Pancreas (tissue), 10 donors: Measurements from ENCODE around the gene BRI3. TPM values are rescaled to one million over a fixed set of nuclear protein-coding genes. Genes with fewer than 3 reads are reported as not detected.

Experiments used
- ATAC-seq, 4 donors: fragments of 200-7000 bp; cut with Tn5 transposase; one replicate each; pipeline versions ENCODE4 v1.8.0 to v1.9.1; 2020; ENCODE audit warnings: mild to moderate bottlenecking in 4 of 4, moderate library complexity in 4 of 4
- DNase-seq, 6 donors: peaks; one replicate each; pipeline ENCODE4 v3.0.0-alpha.2; 2020
- FAIRE-seq: peaks from 2 replicates; lab custom pipeline; 2012; peaks lifted over from hg19 to GRCh38; lab: Jason Lieb, UNC
- H3K27ac ChIP-seq, 4 donors: fragments of 200-600 bp; sonication (generic); 1 replicate in 3 of 4; 2 replicates in 1 of 4; pipeline versions ENCODE4 v1.5.0 to v1.8.0; 2020
- H3K27me3 ChIP-seq, 4 donors: fragments of 200-600 bp; one replicate each; pipeline ENCODE4 v1.8.0; 2021
- H3K36me3 ChIP-seq, 3 donors: fragments of 200-600 bp; sonication (generic) in 1 of 3; one replicate each; pipeline versions ENCODE4 v1.5.0 to v1.8.0; 2020 to 2021
- H3K4me1 ChIP-seq, 3 donors: fragments of 200-600 bp; one replicate each; pipeline ENCODE4 v1.8.0; 2021
- H3K4me3 ChIP-seq, 4 donors: fragments of 200-600 bp; sonication (generic) in 2 of 4; one replicate each; pipeline versions ENCODE4 v1.5.0 to v1.8.0; 2020 to 2021
- H3K9me3 ChIP-seq, 4 donors: fragments of 200-600 bp; one replicate each; pipeline ENCODE4 v1.8.0; 2021
- WGBS, 2 donors: extraction: QIAGEN DNeasy Blood & Tissue Kit; methylation state at CpG; one replicate each; pipeline ENCODE4 v1.1.7; 2013; 5-methylcytosine and 5-hydroxymethylcytosine counted together
- intact Hi-C, 3 donors: fragments of 100-400 bp; cut with DNase I; formaldehyde crosslinking; loops; one replicate each; pipeline versions ENCODE4 v1.11.1 to v1.14.2; 2022
- polyA plus RNA-seq, 2 donors: library from polyadenylated mRNA; stranded (reverse); fragments of 200-250 nt; gene quantifications; one replicate each; pipeline ENCODE4 v1.2.3, GENCODE V29; 2013
- total RNA-seq, 6 donors: library from RNA; stranded (reverse); fragmentation: NEBNext Ultra II Directional in 4 of 6; extraction: Animal tissue kit (Norgen Biotek cat#: 25700) in 4 of 6; gene quantifications; one replicate each; pipeline versions ENCODE4 v1.2.1 to v1.2.4, GENCODE V29; 2021 to 2023
- TF ChIP-seq, protein P1 (sequence below), 4 donors: fragments of 200-600 bp; sonication (generic) in 3 of 4; IDR thresholded peaks; one replicate each; pipeline versions ENCODE4 v1.5.0 to v1.8.0; 2021; ENCODE audit warnings: antibody characterized with exemption in 4 of 4
- donor health status: healthy with polysubstance abuse.
- donor health status: DM: no; HTN: no; CAD: no; lungs with moderate emphysema.
- donor health status: DM: no; HTN: no; CAD: no.
- donor health status: control.
- donor health status: control.
- donor health status: Bipolar disorder and iron deficiency.
- donor health status: DM: yes; HTN: yes; CAD: no.
- donor health status: DM: no; HTN: no; CAD: no.
- donor health status: DM: no; HTN: no; CAD: no.
- donor health status: DM: yes; HTN: yes; CAD: no.

The BRI3 gene
- total and polyA plus RNA-seq, 8 donors, result 88.0 to 122 (median 113) TPM

- intact Hi-C loops, result no loop called here
- Histone ChIP-seq H3K4me1 (no peaks in the 10 kb centered on the region), H3K9me3 (no peaks in the 10 kb centered on the region), H3K36me3 (no peaks in the 10 kb centered on the region), H3K27ac (no peak overlapping the region), H3K4me3 (no peak overlapping the region), H3K27me3 (no peaks in the 10 kb centered on the region)
- no peak for FAIRE-seq
- WGBS, 2 donors, result 84 to 85% methylated on average over 28 of the region's 28 CpGs
- TF ChIP-seq, protein P1, sequence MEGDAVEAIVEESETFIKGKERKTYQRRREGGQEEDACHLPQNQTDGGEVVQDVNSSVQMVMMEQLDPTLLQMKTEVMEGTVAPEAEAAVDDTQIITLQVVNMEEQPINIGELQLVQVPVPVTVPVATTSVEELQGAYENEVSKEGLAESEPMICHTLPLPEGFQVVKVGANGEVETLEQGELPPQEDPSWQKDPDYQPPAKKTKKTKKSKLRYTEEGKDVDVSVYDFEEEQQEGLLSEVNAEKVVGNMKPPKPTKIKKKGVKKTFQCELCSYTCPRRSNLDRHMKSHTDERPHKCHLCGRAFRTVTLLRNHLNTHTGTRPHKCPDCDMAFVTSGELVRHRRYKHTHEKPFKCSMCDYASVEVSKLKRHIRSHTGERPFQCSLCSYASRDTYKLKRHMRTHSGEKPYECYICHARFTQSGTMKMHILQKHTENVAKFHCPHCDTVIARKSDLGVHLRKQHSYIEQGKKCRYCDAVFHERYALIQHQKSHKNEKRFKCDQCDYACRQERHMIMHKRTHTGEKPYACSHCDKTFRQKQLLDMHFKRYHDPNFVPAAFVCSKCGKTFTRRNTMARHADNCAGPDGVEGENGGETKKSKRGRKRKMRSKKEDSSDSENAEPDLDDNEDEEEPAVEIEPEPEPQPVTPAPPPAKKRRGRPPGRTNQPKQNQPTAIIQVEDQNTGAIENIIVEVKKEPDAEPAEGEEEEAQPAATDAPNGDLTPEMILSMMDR (IDR thresholded peaks at IDR 0.05), result no peak
- DNase-seq, result no peak
- no peak for ATAC-seq
Observed at GRCh38 chr7:98323597-98324322, 42.3 kb downstream of the BRI3 start.

DNA sequence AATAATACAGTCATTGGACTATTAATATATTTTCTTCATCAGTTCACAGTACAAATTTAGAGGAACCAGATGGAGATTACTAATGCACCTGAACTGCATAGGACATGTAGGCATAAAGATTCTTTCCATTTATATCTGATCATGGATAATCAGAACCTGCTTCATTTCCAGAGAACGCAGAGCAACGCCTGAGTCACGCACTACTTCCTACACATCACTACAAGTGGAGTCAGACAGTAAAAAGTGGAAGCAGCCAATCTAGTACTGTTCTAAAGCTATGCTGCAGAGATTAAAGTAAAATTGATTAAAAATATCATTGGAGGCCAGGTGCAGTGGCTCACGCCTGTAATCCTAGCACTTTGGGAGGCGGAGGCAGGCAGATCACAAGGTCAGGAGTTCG lies 43.3 kb downstream of the BRI3 start:
- ATAC-seq, result no peak
- WGBS, 2 donors, result 85 to 89% methylated on average over 6 of the region's 6 CpGs
- no peaks in the 10 kb centered on the region for H3K9me3 ChIP-seq

DNA sequence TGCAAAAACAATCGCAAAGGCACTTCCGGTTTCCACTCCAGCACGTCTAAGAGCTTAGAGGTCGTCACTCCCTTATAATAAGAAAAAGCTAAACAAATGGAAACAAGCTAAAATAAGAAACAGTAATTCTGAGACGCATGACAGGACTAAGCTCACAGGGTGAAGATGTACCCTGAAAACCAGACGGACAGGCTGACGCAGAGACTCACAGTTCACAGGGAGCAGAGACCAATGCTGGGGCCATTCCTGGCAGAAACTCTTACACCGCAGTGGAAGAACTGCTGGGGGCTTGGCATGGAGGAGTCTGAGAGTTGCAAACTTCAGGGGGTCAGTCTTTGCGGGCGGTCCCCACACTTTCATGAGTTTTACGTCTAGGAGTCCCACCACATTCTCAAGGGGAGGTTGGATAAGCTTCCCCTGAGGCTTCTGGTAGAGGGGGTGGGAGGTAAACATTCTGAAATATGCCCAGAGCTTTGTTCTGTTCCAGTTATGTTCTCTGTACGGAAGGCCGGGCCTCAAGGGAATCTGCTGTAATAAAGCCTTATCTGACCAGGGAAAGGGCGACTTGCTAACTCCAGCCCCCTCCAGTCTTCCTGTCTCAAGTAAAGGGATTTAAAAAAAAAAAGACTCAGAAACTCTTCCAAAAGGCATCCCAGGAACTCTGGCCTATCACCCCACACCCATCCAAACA lies 47.8 kb downstream of the BRI3 start:
- Histone ChIP-seq H3K4me1 (no peaks in the 10 kb centered on the region), H3K36me3 (no peaks in the 10 kb centered on the region), H3K4me3 (no peak overlapping the region), H3K27me3 (no peaks in the 10 kb centered on the region), H3K9me3 (no peaks in the 10 kb centered on the region), H3K27ac (no peak overlapping the region)
- FAIRE-seq (no peak), DNase-seq (no peak), ATAC-seq (no peak)
- WGBS, 2 donors, result 86% methylated on average over 14 of the region's 14 CpGs
- TF ChIP-seq, protein P1 (IDR thresholded peaks at IDR 0.05), result no peak
- intact Hi-C loops, result no loop called here

More for the DNA sequence above, 43.3 kb downstream of the BRI3 start:
- H3K4me1 ChIP-seq, result no peaks in the 10 kb centered on the region
- TF ChIP-seq, protein P1 (IDR thresholded peaks at IDR 0.05), result no peak
- FAIRE-seq (no peak), DNase-seq (no peak)
- H3K27me3 ChIP-seq, result no peaks in the 10 kb centered on the region
- no peaks in the 10 kb centered on the region for H3K36me3 ChIP-seq
- H3K4me3 ChIP-seq, result no peak overlapping the region
- intact Hi-C loops, result no loop called here
- no peak overlapping the region for H3K27ac ChIP-seq

DNA sequence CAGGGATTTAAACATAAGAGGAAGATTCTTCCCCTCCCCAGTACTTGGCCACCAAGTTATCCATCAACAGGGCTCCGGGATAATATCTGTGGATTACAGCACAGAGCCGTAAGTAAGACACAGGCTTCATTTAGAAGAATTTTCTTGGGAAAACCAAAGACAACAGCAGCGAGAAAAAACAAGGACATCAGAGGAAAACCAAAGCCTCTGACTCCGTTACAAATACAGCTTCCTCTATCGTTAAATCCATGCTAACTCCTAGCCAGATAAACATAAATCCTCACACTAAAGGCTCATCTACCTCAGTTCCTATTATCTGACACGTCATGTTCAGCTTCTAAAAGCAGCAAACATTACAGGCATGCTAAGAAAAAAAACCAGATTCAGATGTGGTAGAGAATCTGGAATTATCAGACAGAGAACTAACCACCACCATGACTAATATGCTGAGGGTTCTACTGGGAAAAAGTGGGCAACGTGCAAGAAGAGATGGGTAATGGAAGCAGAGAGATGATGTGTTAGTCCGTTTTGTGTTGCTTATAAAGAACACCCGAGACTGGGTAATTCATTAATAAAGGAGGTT lies 48.4 kb downstream of the BRI3 start:
- no peaks in the 10 kb centered on the region for H3K4me1 ChIP-seq

More for the DNA sequence above, 48.4 kb downstream of the BRI3 start:
- FAIRE-seq (no peak), ATAC-seq (no peak), DNase-seq (no peak)
- intact Hi-C loops, result no loop called here
- H3K36me3 ChIP-seq, result no peaks in the 10 kb centered on the region
- 85 to 88% methylated on average over 9 of the region's 9 CpGs for WGBS, 2 donors
- H3K27me3 ChIP-seq, result no peaks in the 10 kb centered on the region
- H3K4me3 ChIP-seq, result no peak overlapping the region
- TF ChIP-seq, protein P1 (IDR thresholded peaks at IDR 0.05), result no peak
- no peaks in the 10 kb centered on the region for H3K9me3 ChIP-seq
- H3K27ac ChIP-seq, result no peak overlapping the region
